ENCODE measurements around the gene CLSTN2.

Gene CLSTN2

GRCh38 chr3:140434261-140434905, 499.4 kb downstream of the CLSTN2 start:
- DNase-seq: no peak

DNA sequence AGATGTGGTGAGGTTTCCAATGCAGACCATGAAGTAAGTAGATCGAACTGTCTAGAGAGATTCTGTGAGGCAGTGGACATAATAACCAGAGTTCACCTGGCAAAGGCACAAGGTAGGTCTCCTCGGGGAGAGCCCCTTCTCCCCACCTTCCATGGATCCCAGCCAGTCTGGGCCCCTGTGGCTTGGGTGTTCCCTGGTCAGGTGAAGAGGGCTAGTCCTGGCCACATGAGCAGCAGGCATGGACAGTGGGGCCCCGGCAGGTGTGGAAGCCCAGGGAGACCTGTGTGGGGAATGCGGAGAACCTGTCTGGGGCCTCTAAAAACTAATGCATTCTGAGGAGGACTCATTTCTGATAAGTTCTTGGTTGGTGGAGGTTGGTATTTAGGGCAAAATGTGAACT, 501.4 kb downstream of the CLSTN2 start:
- no peak for DNase-seq

- DNase-seq: no peak
Observed at GRCh38 chr3:140438736-140439470, 503.9 kb downstream of the CLSTN2 start.

DNA sequence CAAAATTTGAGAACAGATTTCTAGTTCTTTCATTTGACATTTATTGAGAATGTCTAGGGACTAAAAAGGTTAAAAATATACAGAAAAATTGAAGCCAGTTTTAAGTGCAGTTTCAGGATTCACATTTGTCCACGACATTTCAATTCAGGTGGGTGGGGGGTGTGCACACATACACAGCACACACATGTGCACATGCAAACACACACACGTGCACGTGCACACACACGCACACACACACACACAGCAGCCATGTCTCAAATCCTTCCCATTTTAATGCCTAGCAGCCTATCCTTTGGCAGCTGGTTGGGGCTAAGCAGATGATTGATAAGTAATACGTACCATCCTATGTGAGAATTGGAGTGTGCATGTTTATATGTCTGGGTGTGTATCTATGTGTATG, 504.5 kb downstream of the CLSTN2 start:
- no peak for DNase-seq

DNA sequence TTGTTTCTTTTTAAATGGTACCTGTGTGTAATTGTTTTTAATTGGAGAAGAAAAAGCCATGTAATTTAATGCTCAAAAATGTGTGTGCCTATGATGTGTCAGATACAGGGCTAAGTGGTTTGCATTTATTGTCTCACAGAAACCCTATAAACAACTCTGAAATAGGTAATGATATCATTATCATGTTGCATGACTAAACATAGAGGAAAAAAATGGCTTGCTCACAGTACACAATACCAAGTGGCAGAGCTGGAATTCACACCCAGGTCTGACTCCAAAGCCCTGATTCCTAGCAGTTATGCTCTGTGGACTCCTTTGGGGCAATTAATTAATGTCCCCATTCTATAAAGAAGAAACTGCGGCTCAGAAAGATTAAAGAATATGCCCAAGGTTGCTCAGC, 505.5 kb downstream of the CLSTN2 start:
- DNase-seq: no peak

DNA sequence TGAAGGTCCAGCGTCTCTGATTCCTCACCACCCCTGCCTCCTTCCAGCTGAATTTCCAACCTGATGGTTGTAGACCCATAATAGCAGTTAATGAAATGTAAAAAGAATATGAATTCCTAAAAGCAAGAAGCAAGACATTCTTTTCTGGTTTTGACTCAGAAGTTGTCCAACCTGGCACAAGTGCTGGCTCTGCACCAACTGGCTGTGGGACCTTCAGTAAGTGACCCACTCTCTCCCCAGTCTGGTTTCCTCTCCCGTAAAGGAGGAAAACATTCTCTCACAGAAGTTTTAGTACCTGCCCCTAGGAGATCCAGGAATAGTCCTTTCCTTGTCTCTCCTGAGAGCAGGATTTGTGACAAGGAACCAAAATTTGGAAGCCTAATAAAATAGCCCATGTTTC, 506.0 kb downstream of the CLSTN2 start:
- no peak for DNase-seq

DNA sequence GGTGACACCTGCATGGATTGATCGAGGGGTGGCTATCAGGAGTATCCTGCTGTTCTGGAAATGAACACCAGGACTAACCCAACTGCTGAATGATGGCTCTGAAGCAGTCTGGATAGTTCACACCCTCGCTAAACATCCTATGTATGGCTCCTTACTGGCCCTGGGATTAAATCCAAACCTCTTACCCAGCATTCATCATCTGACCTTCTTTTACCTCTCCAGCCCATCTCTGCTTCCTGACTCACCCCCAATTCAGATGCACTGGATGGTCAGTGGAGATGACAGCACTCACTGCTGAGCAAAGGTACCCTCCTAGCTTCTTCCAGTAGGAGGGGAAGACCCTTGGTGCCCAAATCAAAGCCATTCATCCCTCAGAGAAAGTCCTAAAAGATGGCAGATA, 507.6 kb downstream of the CLSTN2 start:
- DNase-seq: no peak

- DNase-seq: no peak
Observed at GRCh38 chr3:140443073-140443472, 508.1 kb downstream of the CLSTN2 start.

DNA sequence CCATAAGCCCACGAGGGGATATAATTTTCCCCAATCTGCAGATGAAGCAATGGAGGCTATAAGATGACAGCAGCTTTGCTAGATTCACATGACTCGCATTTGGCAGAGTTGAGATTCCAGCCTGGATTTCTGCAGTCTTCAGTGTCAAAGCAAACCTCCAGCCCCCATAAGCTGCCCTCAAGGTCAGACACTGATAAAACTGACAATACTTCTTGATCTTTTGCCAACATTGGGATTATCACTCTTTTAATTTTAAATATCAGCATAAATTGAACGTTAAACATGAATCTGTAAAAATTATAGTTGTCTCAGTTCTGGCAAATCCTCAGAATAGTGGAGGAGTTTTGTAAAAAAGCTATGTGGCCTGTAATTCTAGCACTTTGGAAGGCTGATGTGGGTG, 508.8 kb downstream of the CLSTN2 start:
- DNase-seq: no peak

DNA sequence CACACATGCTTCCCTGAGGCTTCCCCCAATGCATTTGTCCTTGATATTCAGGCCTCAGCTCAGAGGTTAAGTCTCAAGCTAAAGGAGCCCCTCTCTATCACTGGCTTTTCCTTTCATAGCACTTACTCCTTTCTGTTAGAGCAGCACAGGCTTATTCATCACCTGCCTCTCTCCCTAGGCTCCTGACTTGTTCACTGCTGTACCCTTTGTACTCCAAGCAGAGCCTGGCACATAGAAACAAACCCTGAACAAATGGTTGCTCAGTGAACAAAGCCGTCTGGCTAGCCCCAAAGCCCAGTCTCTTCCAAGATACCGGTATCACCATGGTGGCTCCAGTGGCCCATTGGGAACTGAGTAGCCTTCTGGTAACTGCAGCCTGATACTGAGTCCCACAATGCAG, 511.7 kb downstream of the CLSTN2 start:
- no peak for DNase-seq

- DNase-seq: no peak
Observed at GRCh38 chr3:140447136-140447535, 512.2 kb downstream of the CLSTN2 start.

DNA sequence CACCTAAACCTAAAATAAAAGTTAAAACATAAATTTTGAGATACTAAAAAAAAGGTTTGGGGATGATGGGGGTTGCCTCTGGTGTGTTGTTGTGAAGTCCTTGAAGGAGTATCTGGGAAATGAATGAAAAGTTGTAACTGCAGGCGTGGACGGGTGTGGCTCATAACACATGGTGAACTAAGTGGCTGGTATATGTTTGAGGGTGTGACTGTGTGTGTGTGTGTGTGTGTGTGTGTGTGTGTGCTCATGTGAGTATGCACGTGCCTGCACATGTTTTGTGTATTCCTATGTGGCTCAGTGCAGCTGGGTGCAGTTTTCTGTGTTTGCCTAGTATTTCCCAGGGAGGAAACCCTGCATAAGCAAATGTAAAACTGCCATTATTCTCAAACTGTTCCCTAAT, 513.0 kb downstream of the CLSTN2 start:
- no peak for DNase-seq

GRCh38 chr3:140449413-140450256, 514.6 kb downstream of the CLSTN2 start:
- DNase-seq: no peak

DNA sequence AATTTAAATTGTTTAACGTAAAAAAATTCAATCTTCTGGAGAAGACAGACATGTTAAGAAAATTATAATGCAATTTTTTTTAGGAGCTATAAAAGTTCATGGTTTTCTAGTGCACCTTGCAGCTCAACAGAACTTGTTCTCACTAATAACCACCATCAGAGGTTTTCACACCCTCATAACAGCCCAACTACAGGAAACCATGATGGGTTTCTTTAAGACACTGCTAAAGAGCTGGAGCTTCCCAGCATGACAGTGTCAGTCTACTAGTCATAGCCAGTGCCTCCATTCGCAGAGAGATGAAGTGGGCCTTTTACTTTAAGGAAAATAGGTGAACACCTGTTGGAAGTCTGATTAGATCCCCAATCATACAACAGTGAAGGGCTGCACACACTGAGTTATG, 518.8 kb downstream of the CLSTN2 start:
- no peak for DNase-seq

DNA sequence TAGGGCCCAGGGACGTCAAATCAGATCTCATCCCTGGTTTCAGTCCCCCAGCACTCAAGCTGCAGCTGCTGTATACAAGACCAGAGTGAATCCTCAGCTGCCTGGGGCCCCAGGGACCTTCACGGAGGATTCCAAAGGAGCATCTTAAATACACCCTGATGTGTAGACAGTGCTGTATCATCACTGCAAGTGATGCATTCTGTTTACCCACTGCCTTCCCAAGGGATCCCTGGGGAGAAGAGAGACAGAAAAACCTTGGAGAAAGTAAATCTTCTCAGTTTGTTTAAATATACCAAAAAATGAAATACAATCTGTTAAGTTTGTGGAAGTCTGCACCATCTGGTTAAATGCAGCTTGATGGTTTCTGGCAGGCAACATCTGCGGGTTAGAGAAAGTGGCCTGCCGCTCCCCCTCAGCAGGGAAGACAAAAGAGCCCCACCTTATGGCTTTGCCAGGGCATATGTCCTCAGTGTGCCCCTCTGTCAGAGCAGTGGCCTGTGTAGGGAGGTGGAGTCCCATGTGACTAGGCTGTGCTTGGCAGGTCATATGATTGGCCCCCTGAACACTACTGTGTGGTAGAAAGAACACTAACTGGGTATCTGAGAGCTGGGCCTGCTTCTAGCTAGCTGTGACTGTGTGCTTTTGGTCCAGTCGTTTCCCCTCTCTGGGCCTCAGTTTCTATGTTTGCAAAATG, 520.7 kb downstream of the CLSTN2 start:
- no peak for DNase-seq

- no peak for DNase-seq
Observed at GRCh38 chr3:140456974-140457373, 522.0 kb downstream of the CLSTN2 start.

DNA sequence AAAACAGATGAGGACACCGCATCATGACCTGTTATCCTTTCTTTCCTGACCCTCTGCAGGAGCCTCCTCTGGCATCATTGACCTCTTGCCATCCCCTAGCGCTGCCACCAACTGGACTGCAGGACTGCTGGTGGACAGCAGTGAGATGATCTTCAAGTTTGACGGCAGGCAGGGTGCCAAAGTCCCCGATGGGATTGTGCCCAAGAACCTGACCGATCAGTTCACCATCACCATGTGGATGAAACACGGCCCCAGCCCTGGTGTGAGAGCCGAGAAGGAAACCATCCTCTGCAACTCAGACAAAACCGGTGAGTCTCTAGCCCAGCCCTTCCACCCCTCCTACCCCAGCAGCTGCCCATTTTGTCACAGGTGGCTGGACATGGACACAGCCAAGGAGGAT, 524.5 kb downstream of the CLSTN2 start:
- DNase-seq: no peak

- no peak for DNase-seq
Observed at GRCh38 chr3:140461250-140461649, 526.3 kb downstream of the CLSTN2 start.

GRCh38 chr3:140463355-140463754, 528.4 kb downstream of the CLSTN2 start:
- DNase-seq: no peak

- DNase-seq: no peak
Observed at GRCh38 chr3:140465988-140466387, 531.0 kb downstream of the CLSTN2 start.

- DNase-seq: no peak
Observed at GRCh38 chr3:140466535-140466934, 531.5 kb downstream of the CLSTN2 start.

DNA sequence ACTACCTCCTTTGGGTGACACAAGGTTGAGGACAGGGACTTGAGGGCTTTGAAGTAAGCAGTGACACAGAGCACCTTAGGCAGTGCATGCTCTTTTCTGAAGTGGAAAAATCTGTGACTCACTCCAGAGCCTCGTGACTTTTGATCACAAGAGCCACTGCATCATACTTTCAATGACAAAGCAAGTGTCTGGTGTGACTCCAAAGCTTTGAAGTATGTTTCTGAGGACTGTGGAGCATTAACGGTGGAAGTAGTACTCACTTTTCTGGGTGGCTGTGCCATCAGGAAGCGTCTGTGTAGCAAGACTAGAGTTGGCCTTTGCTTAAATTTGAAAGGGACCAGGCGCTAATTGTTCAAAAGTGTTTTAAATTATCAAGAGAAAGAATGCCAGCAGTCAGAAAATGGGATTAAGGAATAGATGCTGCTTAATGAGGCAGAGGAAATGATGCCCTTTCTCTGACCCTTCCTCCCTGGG, 532.2 kb downstream of the CLSTN2 start:
- DNase-seq: no peak

- no peak for DNase-seq
Observed at GRCh38 chr3:140467796-140468315, 532.9 kb downstream of the CLSTN2 start.

All from COR-L47 (cell line).